Thyroid gland (tissue), 4 donors: ENCODE measurements around the gene TENT4A. TPM values are rescaled to one million over a fixed set of nuclear protein-coding genes. Genes with fewer than 3 reads are reported as not detected.

Experiments used
- DNase-seq, 2 donors: peaks; one replicate each; pipeline ENCODE4 v3.0.0-alpha.2; 2019
- H3K27ac ChIP-seq, 3 donors: fragments of 200-600 bp; sonication (generic); 1 replicate in 2 of 3; 2 replicates in 1 of 3; pipeline ENCODE4 v1.5.1; 2016 to 2019; ENCODE audit warnings: mild to moderate bottlenecking in 1 of 3, moderate library complexity in 1 of 3
- H3K27me3 ChIP-seq: fragments of 200-600 bp; sonication (generic); one replicate; pipeline ENCODE4 v1.5.1; 2019
- H3K36me3 ChIP-seq, 2 donors: fragments of 200-600 bp; sonication (generic); one replicate each; pipeline ENCODE4 v1.5.1; 2016 to 2019
- H3K4me1 ChIP-seq, 2 donors: fragments of 200-600 bp; sonication (generic); one replicate each; pipeline ENCODE4 v1.5.1; 2017 to 2019
- H3K4me3 ChIP-seq, 3 donors: fragments of 200-600 bp; sonication (generic); replicated peaks in 1 of 3; 1 replicate in 2 of 3; 2 replicates in 1 of 3; pipeline ENCODE4 v1.5.1; 2016; ENCODE audit warnings: mild to moderate bottlenecking in 1 of 3
- H3K9me3 ChIP-seq: fragments of 200-600 bp; sonication (generic); one replicate; pipeline ENCODE4 v1.5.1; 2017
- CTCF ChIP-seq, 6 experiments: fragments of 200-600 bp in 3 of 6; fragments of 450-650 bp in 3 of 6; sonication (generic) in 3 of 6; IDR thresholded peaks; one replicate each; pipeline ENCODE4 v1.5.1; 2016 to 2019; ENCODE audit warnings: antibody characterized with exemption in 6 of 6, mild to moderate bottlenecking in 2 of 6, inconsistent platforms in 1 of 6, moderate library complexity in 1 of 6
- POLR2A ChIP-seq, 2 donors: fragments of 450-650 bp; IDR thresholded peaks; one replicate each; pipeline ENCODE4 v1.6.1; 2017; ENCODE audit warnings: antibody characterized with exemption in 2 of 2, mild to moderate bottlenecking in 2 of 2, moderate library complexity in 1 of 2
- WGBS, 2 donors: methylation state at CpG; one replicate each; pipeline ENCODE4 v1.1.5; 2017; 5-methylcytosine and 5-hydroxymethylcytosine counted together
- intact Hi-C: fragments of 100-400 bp; cut with DNase I; formaldehyde crosslinking; loops from one replicate; pipeline ENCODE4 v1.15.1; 2023
- total RNA-seq, 4 donors: library from RNA; depleted of rRNA; stranded (reverse); fragments of >200 nt; gene quantifications; one replicate each; pipeline ENCODE4 v1.2.3, GENCODE V29; 2016

Gene TENT4A
- total RNA-seq, 4 donors from 2014 or later, result 19.8 to 41.2 (median 29.4) TPM

- H3K27ac ChIP-seq, result no peak overlapping the region
- 77 to 86% methylated on average over 1 of the region's 1 CpG for WGBS, 2 donors
- H3K36me3 ChIP-seq, result no peaks in the 10 kb centered on the region
- no peak for DNase-seq
- H3K4me1 ChIP-seq, result peaks cover 0 to 5% of the 10 kb centered on the region in 2 donors
- H3K4me3 ChIP-seq, result no peak overlapping the region
- TF ChIP-seq POLR2A (IDR thresholded peaks at IDR 0.05) (no peak), CTCF (IDR thresholded peaks at IDR 0.05) (no peak)
- intact Hi-C loops, result no loop called here
- H3K9me3 ChIP-seq, result no peaks in the 10 kb centered on the region
- H3K27me3 ChIP-seq, result no peaks in the 10 kb centered on the region
These were observed 13.9 kb upstream of the TENT4A start for GRCh38 chr5:6699357-6699756.

- H3K27me3 ChIP-seq, result no peaks in the 10 kb centered on the region
- intact Hi-C loops, result no loop called here
- WGBS, 2 donors, result 54 to 59% methylated on average over 11 of the region's 11 CpGs
- no peak for DNase-seq
- peaks cover 0 to 13% of the 10 kb centered on the region in 2 donors for H3K4me1 ChIP-seq
- no peaks in the 10 kb centered on the region for H3K36me3 ChIP-seq
- no peaks in the 10 kb centered on the region for H3K9me3 ChIP-seq
- no peak overlapping the region for H3K27ac ChIP-seq
- TF ChIP-seq CTCF (IDR thresholded peaks at IDR 0.05), result no peak
- TF ChIP-seq POLR2A (IDR thresholded peaks at IDR 0.05), result no peak
- no peak overlapping the region for H3K4me3 ChIP-seq
These were observed 13.1 kb upstream of the TENT4A start for GRCh38 chr5:6700074-6700684.

- H3K36me3 ChIP-seq, result no peaks in the 10 kb centered on the region
- WGBS, 2 donors, result 66 to 74% methylated on average over 12 of the region's 12 CpGs
- intact Hi-C loops, result no loop called here
- no peak overlapping the region for H3K27ac ChIP-seq
- H3K27me3 ChIP-seq, result no peaks in the 10 kb centered on the region
- H3K9me3 ChIP-seq, result no peaks in the 10 kb centered on the region
- DNase-seq, result no peak
- no peak overlapping the region for H3K4me3 ChIP-seq
- H3K4me1 ChIP-seq, result peaks cover 0 to 15% of the 10 kb centered on the region in 2 donors
- TF ChIP-seq CTCF (IDR thresholded peaks at IDR 0.05), result no peak
- TF ChIP-seq POLR2A (IDR thresholded peaks at IDR 0.05), result no peak
These were observed 12.4 kb upstream of the TENT4A start for GRCh38 chr5:6700685-6701355.

GRCh38 chr5:6701491-6701890 lies 11.7 kb upstream of the TENT4A start:
- intact Hi-C loops, result no loop called here

More at GRCh38 chr5:6701491-6701890, 11.7 kb upstream of the TENT4A start:
- Histone ChIP-seq H3K9me3 (no peaks in the 10 kb centered on the region), H3K36me3 (no peaks in the 10 kb centered on the region), H3K4me3 (no peak overlapping the region), H3K4me1 (peaks cover 0 to 15% of the 10 kb centered on the region in 2 donors), H3K27ac (no peak overlapping the region), H3K27me3 (no peaks in the 10 kb centered on the region)
- no peak for TF ChIP-seq POLR2A (IDR thresholded peaks at IDR 0.05)
- no peak for TF ChIP-seq CTCF (IDR thresholded peaks at IDR 0.05)
- no peak for DNase-seq
- 81 to 83% methylated on average over 12 of the region's 12 CpGs for WGBS, 2 donors
